Activated naive CD4-positive, alpha-beta T cell treated with anti-CD3 and anti-CD28 coated beads, Interleukin-2, amount 50 U/mL, for 16 hours (primary cell): ENCODE measurements around the gene WNK3.

ENCODE experiments used
- DNase-seq: peaks from one replicate; pipeline ENCODE4 v3.0.0-alpha.2; 2020

The WNK3 gene

GRCh38 chrX:54237014-54237413 lies 120.8 kb downstream of the WNK3 start:
- DNase-seq = no peak

GRCh38 chrX:54230435-54231148 lies 127.3 kb downstream of the WNK3 start:
- no peak for DNase-seq

GRCh38 chrX:54223581-54223980 lies 134.3 kb downstream of the WNK3 start:
- no peak for DNase-seq

GRCh38 chrX:54213603-54214002 lies 144.2 kb downstream of the WNK3 start:
- no peak for DNase-seq

GRCh38 chrX:54208531-54208930 lies 149.3 kb downstream of the WNK3 start:
- no peak for DNase-seq

GRCh38 chrX:54198262-54198661 lies 159.6 kb downstream of the WNK3 start:
- no peak for DNase-seq

GRCh38 chrX:54194982-54195588 lies 162.8 kb downstream of the WNK3 start:
- DNase-seq = no peak

GRCh38 chrX:54193085-54193821 lies 164.6 kb downstream of the WNK3 start:
- DNase-seq = no peak

- DNase-seq = no peak
Measured at GRCh38 chrX:54184474-54184873, 173.4 kb downstream of the WNK3 start.

- DNase-seq = peak; percentile 71
Measured at GRCh38 chrX:54182864-54183613, 174.8 kb downstream of the WNK3 start, which contains the start of gene FAM120C. TSS of gene FAM120C (minus strand) at chrX:54183254. CDS start at chrX:54183198, 56 bp downstream.

GRCh38 chrX:54182194-54182863 lies 175.5 kb downstream of the WNK3 start:
- peak; percentile 72 for DNase-seq

GRCh38 chrX:54181202-54181953 lies 176.5 kb downstream of the WNK3 start:
- no peak for DNase-seq

- no peak for DNase-seq
Measured at GRCh38 chrX:54180403-54180802, 177.4 kb downstream of the WNK3 start.

- no peak for DNase-seq
Measured at GRCh38 chrX:54178100-54178940, 179.5 kb downstream of the WNK3 start.

GRCh38 chrX:54177306-54177705 lies 180.5 kb downstream of the WNK3 start:
- no peak for DNase-seq

- no peak for DNase-seq
Measured at GRCh38 chrX:54173791-54174190, 184.1 kb downstream of the WNK3 start.

GRCh38 chrX:54172455-54172854 lies 185.4 kb downstream of the WNK3 start:
- DNase-seq = no peak

- DNase-seq = no peak
Measured at GRCh38 chrX:54171527-54172250, 186.2 kb downstream of the WNK3 start.

- no peak for DNase-seq
Measured at GRCh38 chrX:54171091-54171490, 186.8 kb downstream of the WNK3 start.

GRCh38 chrX:54166915-54167314 lies 190.9 kb downstream of the WNK3 start:
- DNase-seq = no peak
